A549 (cell line): ENCODE results near the gene ANKRD13D. TPM values are rescaled to one million over a fixed set of nuclear protein-coding genes. Genes with fewer than 3 reads are reported as not detected.

Source experiments
- ATAC-seq, 2 experiments: fragments of 200-7000 bp in 1 of 2; fragments of >200 bp in 1 of 2; cut with Nextera tagmentation in 1 of 2; cut with Tn5 transposase in 1 of 2; 3 replicates each; pipeline versions ENCODE4 v1.8.0 to v1.9.1; 2018 to 2020; ENCODE audit warnings: mild to moderate bottlenecking in 1 of 2, moderate library complexity in 1 of 2
- CTCF ChIA-PET: fragments of 300-600 bp; sonication (Branson Sonifier 250); formaldehyde crosslinking; extraction: SDS; loops from one replicate; lab custom pipeline; 2021; ENCODE audit warnings: antibody characterized with exemption, inconsistent platforms; lab: Yijun Ruan, JAX
- POLR2A ChIA-PET: fragments of 350-600 bp; formaldehyde crosslinking; extraction: SDS; loops from one replicate; lab custom pipeline; 2021; ENCODE audit warnings: antibody characterized with exemption, inconsistent platforms; lab: Yijun Ruan, JAX
- DNase-seq, 2 experiments: peaks; one replicate each; pipeline versions ENCODE4 v3.0.0 to v3.0.0-alpha.2; 2011 to 2016; ENCODE audit warnings: low read depth in 1 of 2, low spot score in 1 of 2
- FAIRE-seq: peaks from 2 replicates; lab custom pipeline; 2011; peaks lifted over from hg19 to GRCh38; lab: Jason Lieb, UNC
- H3K27ac ChIP-seq, 2 experiments: fragments of >200 bp; sonication (Bioruptor Twin); formaldehyde crosslinking; 3 replicates each; pipeline ENCODE4 v1.5.1; 2016 to 2017
- H3K4me1 ChIP-seq: fragments of >200 bp; sonication (Bioruptor Twin); formaldehyde crosslinking; 3 replicates; pipeline ENCODE4 v1.6.1; 2016
- H3K4me2 ChIP-seq: fragments of >200 bp; sonication (Bioruptor Twin); formaldehyde crosslinking; 3 replicates; pipeline ENCODE4 v1.6.1; 2016
- H3K4me3 ChIP-seq: fragments of >200 bp; sonication (Bioruptor Twin); formaldehyde crosslinking; 3 replicates; pipeline ENCODE4 v1.5.1; 2016
- H3K9me3 ChIP-seq: fragments of >200 bp; sonication (Bioruptor Twin); formaldehyde crosslinking; 3 replicates; pipeline ENCODE4 v1.6.1; 2016
- ATOH8 ChIP-seq: fragments of 250-450 bp; sonication (Bioruptor Pico); IDR thresholded peaks from 2 replicates; pipeline ENCODE4 v1.5.0; 2020; ENCODE audit warnings: low read depth, mild to moderate bottlenecking, moderate library complexity
- CHD2 ChIP-seq: fragments of 150-350 bp; IDR thresholded peaks from 2 replicates; pipeline ENCODE4 v1.6.1; 2014; ENCODE audit warnings: low read length; ENCODE audit not compliant: partially characterized antibody
- CTCF ChIP-seq: fragments of >200 bp; sonication (Bioruptor Twin); formaldehyde crosslinking; IDR thresholded peaks from 3 replicates; pipeline ENCODE4 v1.5.1; 2016
- ELK1 ChIP-seq: fragments of 150-350 bp; IDR thresholded peaks from 2 replicates; pipeline ENCODE4 v1.6.1; 2014; ENCODE audit warnings: low read depth, mild to moderate bottlenecking, low read length
- ESRRA ChIP-seq: fragments of 150-350 bp; IDR thresholded peaks from 2 replicates; pipeline ENCODE4 v1.6.1; 2014; ENCODE audit warnings: mild to moderate bottlenecking, low read length, borderline replicate concordance
- HDAC2 ChIP-seq: fragments of 200-600 bp; sonication (generic); IDR thresholded peaks from 2 replicates; pipeline ENCODE4 v1.6.1; 2016
- HES2 ChIP-seq: fragments of >200 bp; sonication (Bioruptor Twin); formaldehyde crosslinking; IDR thresholded peaks from 2 replicates; pipeline ENCODE4 v1.6.1; 2016
- HMGXB4 ChIP-seq: fragments of 250-450 bp; sonication (Bioruptor Pico); IDR thresholded peaks from 2 replicates; pipeline ENCODE4 v1.5.0; 2021; ENCODE audit warnings: mild to moderate bottlenecking, moderate library complexity, borderline replicate concordance
- HOXA7 ChIP-seq: fragments of 250-450 bp; sonication (Bioruptor Pico); IDR thresholded peaks from 2 replicates; pipeline ENCODE4 v1.5.0; 2020; ENCODE audit warnings: mild to moderate bottlenecking, moderate library complexity
- HOXB13 ChIP-seq: fragments of 250-450 bp; sonication (Bioruptor Pico); IDR thresholded peaks from 2 replicates; pipeline ENCODE4 v1.5.0; 2020; ENCODE audit warnings: low read depth, mild to moderate bottlenecking, moderate library complexity
- MAFK ChIP-seq: fragments of 450-650 bp; IDR thresholded peaks from 2 replicates; pipeline ENCODE4 v1.6.1; 2014; ENCODE audit not compliant: partially characterized antibody
- MAX ChIP-seq: IDR thresholded peaks from 2 replicates; pipeline ENCODE4 v1.6.1; 2012
- MYC ChIP-seq: IDR thresholded peaks from 2 replicates; pipeline ENCODE4 v1.6.1; 2012; ENCODE audit warnings: mild to moderate bottlenecking, inconsistent platforms, low read length, improper control_type of control experiment, borderline replicate concordance
- POLR2A ChIP-seq: IDR thresholded peaks from 2 replicates; pipeline ENCODE4 v1.6.1; 2012; ENCODE audit warnings: mild to moderate bottlenecking, low read length
- POLR2AphosphoS2 ChIP-seq: conservative IDR thresholded peaks from 2 replicates; pipeline ENCODE4 v1.6.1; 2012; ENCODE audit warnings: low read length, improper control_type of control experiment, inconsistent platforms
- RARB ChIP-seq: fragments of 250-450 bp; sonication (Bioruptor Pico); IDR thresholded peaks from 2 replicates; pipeline ENCODE4 v1.8.0; 2021; ENCODE audit warnings: mild to moderate bottlenecking, moderate library complexity
- RCOR1 ChIP-seq: fragments of 150-350 bp; IDR thresholded peaks from 2 replicates; pipeline ENCODE4 v1.6.1; 2014; ENCODE audit warnings: antibody characterized with exemption, low read length, low read depth
- REST ChIP-seq: fragments of 200-600 bp; sonication (generic); IDR thresholded peaks from 2 replicates; pipeline ENCODE4 v1.6.1; 2016; ENCODE audit warnings: antibody characterized with exemption, mild to moderate bottlenecking, moderate library complexity
- RFX5 ChIP-seq: fragments of 450-650 bp; IDR thresholded peaks from 2 replicates; pipeline ENCODE4 v1.7.1; 2014; ENCODE audit warnings: antibody characterized with exemption, mild to moderate bottlenecking, moderate library complexity
- RNF2 ChIP-seq: fragments of 200-600 bp; sonication (generic); IDR thresholded peaks from 2 replicates; pipeline ENCODE4 v1.6.1; 2016; ENCODE audit warnings: low read depth, mild to moderate bottlenecking, antibody characterized with exemption, moderate library complexity, borderline replicate concordance
- SREBF2 ChIP-seq: fragments of 450-650 bp; IDR thresholded peaks from 2 replicates; pipeline ENCODE4 v1.6.1; 2014; ENCODE audit warnings: mild to moderate bottlenecking, moderate library complexity
- TP53 ChIP-seq: fragments of 250-450 bp; sonication (Bioruptor Pico); IDR thresholded peaks from 2 replicates; pipeline ENCODE4 v1.5.0; 2021; ENCODE audit warnings: mild to moderate bottlenecking, moderate library complexity
- ZC3H11A ChIP-seq: fragments of 450-650 bp; IDR thresholded peaks from 2 replicates; pipeline ENCODE4 v1.6.1; 2014; ENCODE audit warnings: antibody characterized with exemption, mild to moderate bottlenecking
- ZSCAN20 ChIP-seq: fragments of 250-450 bp; sonication (Bioruptor Pico); IDR thresholded peaks from 2 replicates; pipeline ENCODE4 v1.8.0; 2022; ENCODE audit warnings: mild to moderate bottlenecking, moderate library complexity
- WGBS: methylation state at CpG from one replicate; pipeline ENCODE4 v1.1.6; 2017; ENCODE audit errors: missing lambda C conversion rate; 5-methylcytosine and 5-hydroxymethylcytosine counted together
- polyA plus RNA-seq, 4 experiments: library from polyadenylated mRNA; depleted of rRNA in 3 of 4; stranded (reverse); fragments of >200 nt; fragmentation: RNase III in 1 of 4; extraction: RNeasy Plus Mini Kit Qiagen cat#74134 plus additional on column Dnase treatment in 1 of 4; gene quantifications; 2 replicates in 3 of 4; 3 replicates in 1 of 4; pipeline ENCODE4 v1.2.3, GENCODE V29; 2011 to 2017

ANKRD13D gene
- polyA plus RNA-seq, 2 of the 4 experiments (the other 2 are of a cell fraction) = 17.0 to 24.2 TPM

GRCh38 chr11:67312187-67313021 is 23.3 kb downstream of the ANKRD13D start:
- H3K9me3 ChIP-seq = no peaks in the 10 kb centered on the region
- TF ChIP-seq CTCF (no peak), MYC (no peak), ZC3H11A (no peak), HDAC2 (no peak), ELK1 (no peak), ESRRA (no peak), RNF2 (no peak), RFX5 (no peak), CHD2 (no peak)
- FAIRE-seq = no peak
- peaks cover 8% of the 10 kb centered on the region; the same call in 2 of the 3 replicates for H3K4me1 ChIP-seq
- ChIA-PET CTCF (interaction anchor here (1.0 to 12.3 kb wide), 5 partner anchors 11 to 49 kb away, joined by 3 to 178 read pairs (median 4); partner anchors contain the start of gene ANKRD13D), POLR2A (interaction anchor here (1.2 to 1.3 kb wide), 2 partner anchors 9 to 24 kb away, joined by 3 read pairs; partner anchors contain the start of genes ANKRD13D and SSH3)
- 76% methylated on average over 21 of the region's 22 CpGs for WGBS
- H3K4me3 ChIP-seq = no peak overlapping the region
- no peak overlapping the region for H3K4me2 ChIP-seq
- ATAC-seq = no peak
- H3K27ac ChIP-seq = peak overlapping the region in 1 of 2 experiments; percentile 1; a peak in 1 of 6 replicates
- peak in 1 of 2 experiments; percentile 57 for DNase-seq

GRCh38 chr11:67313125-67313890 is 24.2 kb downstream of the ANKRD13D start:
- POLR2A ChIA-PET = no interaction called here
- 91% methylated on average over 11 of the region's 11 CpGs for WGBS
- H3K27ac ChIP-seq = no peak overlapping the region; a peak in 1 of 6 replicates
- FAIRE-seq (no peak), ATAC-seq (no peak), DNase-seq (no peak)
- H3K4me2 ChIP-seq = no peak overlapping the region
- H3K9me3 ChIP-seq = no peaks in the 10 kb centered on the region
- no peak overlapping the region for H3K4me3 ChIP-seq
- CTCF ChIA-PET = interaction anchor here (1.0 to 12.3 kb wide), 7 partner anchors 24 to 70 kb away, joined by 3 to 178 read pairs (median 4); partner anchors contain the start of gene ANKRD13D
- peaks cover 8% of the 10 kb centered on the region for H3K4me1 ChIP-seq
- no peak for TF ChIP-seq HOXA7 (CRISPR knock-in tag)
- no peak for TF ChIP-seq POLR2A
- no peak for TF ChIP-seq HDAC2
- no peak for TF ChIP-seq HMGXB4 (CRISPR knock-in tag)
- no peak for TF ChIP-seq HES2
- TF ChIP-seq CHD2 = no peak
- TF ChIP-seq RARB = no peak
- TF ChIP-seq RCOR1 = no peak
- TF ChIP-seq ZSCAN20 (CRISPR knock-in tag) = no peak
- no peak for TF ChIP-seq SREBF2
- no peak for TF ChIP-seq MAX
- no peak for TF ChIP-seq POLR2AphosphoS2
- no peak for TF ChIP-seq REST
- TF ChIP-seq ATOH8 (CRISPR knock-in tag) = no peak
- no peak for TF ChIP-seq TP53
- no peak for TF ChIP-seq HOXB13 (CRISPR knock-in tag)
- no peak for TF ChIP-seq MAFK
